HCT116 (cell line): ENCODE measurements around the gene AMN.

Source experiments
- EZH2 ChIP-seq: fragments of 200-600 bp; sonication (generic); IDR thresholded peaks from 2 replicates; pipeline ENCODE4 v1.6.1; 2017; ENCODE audit warnings: antibody characterized with exemption, mixed run types
- POLR2A ChIP-seq: IDR thresholded peaks from 2 replicates; pipeline ENCODE4 v1.7.0; 2011; ENCODE audit warnings: borderline replicate concordance; ENCODE audit not compliant: insufficient read depth, insufficient read length; ENCODE audit errors: extremely low read depth
- TF ChIP-seq, protein P1 (sequence below): IDR thresholded peaks from 2 replicates; pipeline ENCODE4 v1.6.1; 2012

- TF ChIP-seq EZH2 (no peak), POLR2A (no peak)
- TF ChIP-seq, protein P1, sequence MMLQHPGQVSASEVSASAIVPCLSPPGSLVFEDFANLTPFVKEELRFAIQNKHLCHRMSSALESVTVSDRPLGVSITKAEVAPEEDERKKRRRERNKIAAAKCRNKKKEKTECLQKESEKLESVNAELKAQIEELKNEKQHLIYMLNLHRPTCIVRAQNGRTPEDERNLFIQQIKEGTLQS = no peak
These were observed 7.0 kb upstream of the AMN start for GRCh38 chr14:102915292-102916110.
